Thyroid gland (tissue), 4 donors: ENCODE results near the gene SYP. TPM values are rescaled to one million over a fixed set of nuclear protein-coding genes. Genes with fewer than 3 reads are reported as not detected.

Source experiments
- DNase-seq, 2 donors: peaks; one replicate each; pipeline ENCODE4 v3.0.0-alpha.2; 2019
- H3K27ac ChIP-seq, 3 donors: fragments of 200-600 bp; sonication (generic); 1 replicate in 2 of 3; 2 replicates in 1 of 3; pipeline ENCODE4 v1.5.1; 2016 to 2019; ENCODE audit warnings: mild to moderate bottlenecking in 1 of 3, moderate library complexity in 1 of 3
- H3K27me3 ChIP-seq: fragments of 200-600 bp; sonication (generic); one replicate; pipeline ENCODE4 v1.5.1; 2019
- H3K36me3 ChIP-seq, 2 donors: fragments of 200-600 bp; sonication (generic); one replicate each; pipeline ENCODE4 v1.5.1; 2016 to 2019
- H3K4me1 ChIP-seq, 2 donors: fragments of 200-600 bp; sonication (generic); one replicate each; pipeline ENCODE4 v1.5.1; 2017 to 2019
- H3K4me3 ChIP-seq, 3 donors: fragments of 200-600 bp; sonication (generic); replicated peaks in 1 of 3; 1 replicate in 2 of 3; 2 replicates in 1 of 3; pipeline ENCODE4 v1.5.1; 2016; ENCODE audit warnings: mild to moderate bottlenecking in 1 of 3
- H3K9me3 ChIP-seq: fragments of 200-600 bp; sonication (generic); one replicate; pipeline ENCODE4 v1.5.1; 2017
- CTCF ChIP-seq, 6 experiments: fragments of 200-600 bp in 3 of 6; fragments of 450-650 bp in 3 of 6; sonication (generic) in 3 of 6; IDR thresholded peaks; one replicate each; pipeline ENCODE4 v1.5.1; 2016 to 2019; ENCODE audit warnings: antibody characterized with exemption in 6 of 6, mild to moderate bottlenecking in 2 of 6, inconsistent platforms in 1 of 6, moderate library complexity in 1 of 6
- POLR2A ChIP-seq, 2 donors: fragments of 450-650 bp; IDR thresholded peaks; one replicate each; pipeline ENCODE4 v1.6.1; 2017; ENCODE audit warnings: antibody characterized with exemption in 2 of 2, mild to moderate bottlenecking in 2 of 2, moderate library complexity in 1 of 2
- WGBS, 2 donors: methylation state at CpG; one replicate each; pipeline ENCODE4 v1.1.5; 2017; 5-methylcytosine and 5-hydroxymethylcytosine counted together
- intact Hi-C: fragments of 100-400 bp; cut with DNase I; formaldehyde crosslinking; loops from one replicate; pipeline ENCODE4 v1.15.1; 2023
- total RNA-seq, 4 donors: library from RNA; depleted of rRNA; stranded (reverse); fragments of >200 nt; gene quantifications; one replicate each; pipeline ENCODE4 v1.2.3, GENCODE V29; 2016

The SYP gene
- total RNA-seq, 4 donors from 2014 or later: 1.9 to 4.8 (median 2.7) TPM

- Histone ChIP-seq H3K27me3 (no peaks in the 10 kb centered on the region), H3K4me1 (no peaks in the 10 kb centered on the region), H3K36me3 (no peaks in the 10 kb centered on the region), H3K27ac (no peak overlapping the region), H3K9me3 (no peaks in the 10 kb centered on the region), H3K4me3 (no peak overlapping the region)
- no peak for DNase-seq
- WGBS, 2 donors: 45 to 94% methylated on average over 2 of the region's 2 CpGs
- intact Hi-C loops: no loop called here
- no peak for TF ChIP-seq POLR2A (IDR thresholded peaks at IDR 0.05)
- TF ChIP-seq CTCF (IDR thresholded peaks at IDR 0.05): no peak
Observed at GRCh38 chrX:49212209-49212608, 12.2 kb upstream of the SYP start.

- Histone ChIP-seq H3K4me1 (no peaks in the 10 kb centered on the region), H3K4me3 (no peak overlapping the region), H3K36me3 (no peaks in the 10 kb centered on the region), H3K9me3 (no peaks in the 10 kb centered on the region), H3K27ac (no peak overlapping the region), H3K27me3 (no peaks in the 10 kb centered on the region)
- DNase-seq: no peak
- WGBS, 2 donors: 86 to 92% methylated on average over 2 to 8 of the region's 9 CpGs
- no peak for TF ChIP-seq CTCF (IDR thresholded peaks at IDR 0.05)
- TF ChIP-seq POLR2A (IDR thresholded peaks at IDR 0.05): no peak
- intact Hi-C loops: no loop called here
Observed at GRCh38 chrX:49211074-49211473, 11.1 kb upstream of the SYP start.

- no peaks in the 10 kb centered on the region for H3K36me3 ChIP-seq
- no peak overlapping the region for H3K27ac ChIP-seq
- 43 to 49% methylated on average over 3 to 4 of the region's 8 CpGs for WGBS, 2 donors
- no peaks in the 10 kb centered on the region for H3K27me3 ChIP-seq
- no peak for DNase-seq
- no peaks in the 10 kb centered on the region for H3K9me3 ChIP-seq
- H3K4me1 ChIP-seq: no peaks in the 10 kb centered on the region
- no peak for TF ChIP-seq CTCF (IDR thresholded peaks at IDR 0.05)
- TF ChIP-seq POLR2A (IDR thresholded peaks at IDR 0.05): no peak
- H3K4me3 ChIP-seq: no peak overlapping the region
- intact Hi-C loops: no loop called here
Observed at GRCh38 chrX:49210406-49210805, 10.4 kb upstream of the SYP start.

GRCh38 chrX:49209434-49210251, 9.7 kb upstream of the SYP start:
- no peaks in the 10 kb centered on the region for H3K4me1 ChIP-seq
- WGBS, 2 donors: 32 to 33% methylated on average over 20 to 24 of the region's 28 CpGs
- H3K36me3 ChIP-seq: no peaks in the 10 kb centered on the region
- no peak overlapping the region for H3K4me3 ChIP-seq
- no peak overlapping the region for H3K27ac ChIP-seq
- TF ChIP-seq POLR2A (IDR thresholded peaks at IDR 0.05) (no peak), CTCF (IDR thresholded peaks at IDR 0.05) (no peak)
- intact Hi-C loops: no loop called here
- H3K9me3 ChIP-seq: no peaks in the 10 kb centered on the region
- no peak for DNase-seq
- no peaks in the 10 kb centered on the region for H3K27me3 ChIP-seq

GRCh38 chrX:49208399-49208798, 8.4 kb upstream of the SYP start:
- H3K4me1 ChIP-seq: no peaks in the 10 kb centered on the region
- H3K27ac ChIP-seq: no peak overlapping the region
- no peaks in the 10 kb centered on the region for H3K9me3 ChIP-seq
- no peak overlapping the region for H3K4me3 ChIP-seq
- WGBS, 2 donors: 83 to 94% methylated on average over 1 to 5 of the region's 5 CpGs
- H3K36me3 ChIP-seq: no peaks in the 10 kb centered on the region
- no peak for DNase-seq
- TF ChIP-seq POLR2A (IDR thresholded peaks at IDR 0.05) (no peak), CTCF (IDR thresholded peaks at IDR 0.05) (no peak)
- H3K27me3 ChIP-seq: no peaks in the 10 kb centered on the region
- intact Hi-C loops: no loop called here
